HFFc6 (cell line): ENCODE measurements around the gene NRSN1. TPM values are rescaled to one million over a fixed set of nuclear protein-coding genes. Genes with fewer than 3 reads are reported as not detected.

ENCODE experiments used
- DNase-seq: peaks from one replicate; pipeline ENCODE4 v3.0.0-alpha.2; 2018
- H3K27ac Mint-ChIP-seq: 2 replicates; pipeline ENCODE4 v1.8.0; 2020; ENCODE audit warnings: mild to moderate bottlenecking, mixed read lengths
- H3K27me3 Mint-ChIP-seq: 2 replicates; pipeline ENCODE4 v1.8.0; 2021; ENCODE audit warnings: mild to moderate bottlenecking, moderate library complexity, mixed read lengths; ENCODE audit not compliant: insufficient read depth
- H3K36me3 Mint-ChIP-seq: 2 replicates; pipeline ENCODE4 v1.8.0; 2021; ENCODE audit warnings: low read depth, mixed read lengths
- H3K4me1 Mint-ChIP-seq: 2 replicates; pipeline ENCODE4 v1.8.0; 2020; ENCODE audit warnings: low read depth, mixed read lengths
- H3K4me3 Mint-ChIP-seq: 2 replicates; pipeline ENCODE4 v1.8.0; 2020; ENCODE audit warnings: mild to moderate bottlenecking, moderate library complexity, mixed read lengths
- H3K9me3 Mint-ChIP-seq: 2 replicates; pipeline ENCODE4 v1.8.0; 2020; ENCODE audit warnings: mild to moderate bottlenecking, mixed read lengths
- long read RNA-seq: library from polyadenylated mRNA; unstranded; transcript quantifications from one replicate; pipeline ENCODE4 v2.0.0, GENCODE V29; 2019
- total RNA-seq, 6 experiments: library from RNA; stranded (reverse); fragmentation: NEBNext Ultra II Directional; extraction: Animal tissue kit (Norgen Biotek cat#: 25700); gene quantifications; 2 replicates in 1 of 6; 3 replicates in 5 of 6; pipeline ENCODE4 v1.2.3, GENCODE V29; 2021
- TF ChIP-seq, protein P1 (sequence below): fragments of 200-600 bp; sonication (generic); IDR thresholded peaks from 2 replicates; pipeline ENCODE4 v1.5.0; 2021; ENCODE audit warnings: antibody characterized with exemption, mild to moderate bottlenecking

Gene NRSN1, protein sequence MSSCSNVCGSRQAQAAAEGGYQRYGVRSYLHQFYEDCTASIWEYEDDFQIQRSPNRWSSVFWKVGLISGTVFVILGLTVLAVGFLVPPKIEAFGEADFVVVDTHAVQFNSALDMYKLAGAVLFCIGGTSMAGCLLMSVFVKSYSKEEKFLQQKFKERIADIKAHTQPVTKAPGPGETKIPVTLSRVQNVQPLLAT
- not detected for total RNA-seq
- long read RNA-seq, result 0 reads

DNA sequence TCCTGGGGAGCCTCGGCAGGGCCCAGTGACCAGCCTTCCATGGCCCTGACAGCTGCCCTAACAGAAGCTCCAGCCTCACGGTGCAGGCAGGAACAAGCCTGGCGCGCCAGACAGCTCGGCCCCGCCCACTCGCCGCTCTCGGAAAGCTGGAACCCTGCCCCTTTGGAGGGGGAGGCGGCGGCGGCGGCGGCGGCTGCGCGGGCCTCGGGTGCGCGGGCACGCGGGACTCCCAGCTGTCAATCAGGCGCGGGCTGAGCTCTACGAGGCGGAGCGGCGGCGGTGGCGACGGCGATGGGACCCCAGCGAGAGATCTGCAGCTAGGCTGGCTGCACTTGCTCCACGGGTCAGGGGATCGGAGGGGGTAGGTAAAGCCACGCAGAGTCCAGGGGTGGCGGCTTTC lies at the start of gene NRSN1:
Gene NRSN1 (plus strand): TSS at position 236 of the 400 bp plus-strand sequence. CDS start 8,113 bp downstream, outside the sequence.
- Mint-ChIP-seq H3K36me3 (no peaks in the 10 kb centered on the region), H3K4me3 (no peak within 1 kb of the TSS), H3K4me1 (no peaks in the 10 kb centered on the region), H3K27ac (no peak within 1 kb of the TSS), H3K27me3 (no peaks in the 10 kb centered on the region; the same call in 1 of the 2 replicates), H3K9me3 (peaks cover 39% of the 10 kb centered on the region)
- DNase-seq, result no peak
- TF ChIP-seq, protein P1, sequence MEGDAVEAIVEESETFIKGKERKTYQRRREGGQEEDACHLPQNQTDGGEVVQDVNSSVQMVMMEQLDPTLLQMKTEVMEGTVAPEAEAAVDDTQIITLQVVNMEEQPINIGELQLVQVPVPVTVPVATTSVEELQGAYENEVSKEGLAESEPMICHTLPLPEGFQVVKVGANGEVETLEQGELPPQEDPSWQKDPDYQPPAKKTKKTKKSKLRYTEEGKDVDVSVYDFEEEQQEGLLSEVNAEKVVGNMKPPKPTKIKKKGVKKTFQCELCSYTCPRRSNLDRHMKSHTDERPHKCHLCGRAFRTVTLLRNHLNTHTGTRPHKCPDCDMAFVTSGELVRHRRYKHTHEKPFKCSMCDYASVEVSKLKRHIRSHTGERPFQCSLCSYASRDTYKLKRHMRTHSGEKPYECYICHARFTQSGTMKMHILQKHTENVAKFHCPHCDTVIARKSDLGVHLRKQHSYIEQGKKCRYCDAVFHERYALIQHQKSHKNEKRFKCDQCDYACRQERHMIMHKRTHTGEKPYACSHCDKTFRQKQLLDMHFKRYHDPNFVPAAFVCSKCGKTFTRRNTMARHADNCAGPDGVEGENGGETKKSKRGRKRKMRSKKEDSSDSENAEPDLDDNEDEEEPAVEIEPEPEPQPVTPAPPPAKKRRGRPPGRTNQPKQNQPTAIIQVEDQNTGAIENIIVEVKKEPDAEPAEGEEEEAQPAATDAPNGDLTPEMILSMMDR, result no peak

DNA sequence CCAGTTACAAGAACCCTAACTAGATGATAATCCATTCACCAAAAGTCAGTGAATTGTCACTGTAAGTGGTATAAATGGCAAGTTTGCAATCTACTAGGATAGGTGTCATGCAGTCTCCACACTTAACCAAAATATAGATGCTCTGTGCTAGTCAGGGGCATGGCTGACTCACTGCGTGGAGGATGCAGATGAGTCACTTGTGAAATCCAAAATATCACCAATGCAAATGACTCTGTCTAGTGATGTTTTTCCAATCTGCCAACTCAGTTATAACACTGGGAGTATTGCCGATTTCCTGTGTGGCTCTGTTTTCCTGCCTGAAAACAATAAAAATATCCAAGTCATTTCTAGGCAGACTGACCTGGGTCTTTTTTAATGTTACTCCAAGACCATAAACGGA lies 47.8 kb upstream of the NRSN1 start:
- no peak overlapping the region for H3K4me3 Mint-ChIP-seq
- no peaks in the 10 kb centered on the region for H3K4me1 Mint-ChIP-seq
- TF ChIP-seq, protein P1, result no peak
- DNase-seq, result no peak
- peaks cover 79% of the 10 kb centered on the region for H3K9me3 Mint-ChIP-seq
- H3K27ac Mint-ChIP-seq, result no peak overlapping the region
- no peaks in the 10 kb centered on the region; the same call in 1 of the 2 replicates for H3K27me3 Mint-ChIP-seq
- no peaks in the 10 kb centered on the region; the same call in 1 of the 2 replicates for H3K36me3 Mint-ChIP-seq

DNA sequence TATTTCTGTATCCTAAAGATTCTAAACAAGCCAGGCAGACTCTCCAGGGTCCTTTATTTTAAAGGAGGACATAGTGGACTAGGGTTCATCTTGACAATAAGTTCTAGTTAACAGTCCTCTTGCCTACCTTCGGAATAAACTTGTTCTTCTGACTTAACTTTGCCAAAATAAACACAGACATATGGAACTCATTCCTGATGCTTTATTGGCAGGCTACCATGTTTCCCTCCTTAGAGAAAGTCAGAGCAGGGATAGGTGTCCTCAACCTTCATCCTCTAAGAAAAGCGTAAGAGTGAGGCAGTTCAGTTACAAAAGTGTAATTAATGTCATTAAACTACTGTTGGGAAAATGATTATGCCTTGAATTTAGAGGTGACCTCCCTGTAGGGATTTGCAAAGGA lies 46.9 kb upstream of the NRSN1 start:
- no peak for DNase-seq
- no peaks in the 10 kb centered on the region; the same call in 1 of the 2 replicates for H3K36me3 Mint-ChIP-seq
- TF ChIP-seq, protein P1, result no peak
- no peaks in the 10 kb centered on the region for H3K4me1 Mint-ChIP-seq
- no peak overlapping the region for H3K27ac Mint-ChIP-seq
- no peaks in the 10 kb centered on the region; the same call in 1 of the 2 replicates for H3K27me3 Mint-ChIP-seq
- H3K9me3 Mint-ChIP-seq, result peaks cover 76% of the 10 kb centered on the region
- no peak overlapping the region for H3K4me3 Mint-ChIP-seq

DNA sequence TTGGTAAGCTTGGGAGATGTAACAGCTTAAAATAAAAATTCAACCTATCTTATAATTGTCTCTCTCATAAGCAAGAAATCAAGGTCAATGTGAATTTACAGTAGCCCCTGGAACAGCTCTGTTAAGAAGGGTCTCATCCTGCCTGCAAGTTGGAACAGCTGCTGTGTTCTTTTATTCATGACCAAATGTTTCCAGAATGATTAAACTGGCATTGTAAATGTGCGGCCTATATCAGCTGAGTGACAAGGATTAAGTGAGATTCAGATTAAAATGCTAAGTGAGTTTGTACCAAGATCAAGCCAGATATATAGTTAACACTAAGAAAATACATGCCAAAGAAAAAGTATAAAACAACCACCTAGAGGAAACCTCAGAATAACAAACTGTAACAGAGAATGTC lies 45.3 kb upstream of the NRSN1 start:
- Mint-ChIP-seq H3K36me3 (no peaks in the 10 kb centered on the region; the same call in 1 of the 2 replicates), H3K27ac (no peak overlapping the region), H3K4me1 (no peaks in the 10 kb centered on the region), H3K27me3 (no peaks in the 10 kb centered on the region; the same call in 1 of the 2 replicates), H3K4me3 (no peak overlapping the region), H3K9me3 (peaks cover 63% of the 10 kb centered on the region)
- TF ChIP-seq, protein P1, result no peak
- DNase-seq, result no peak

DNA sequence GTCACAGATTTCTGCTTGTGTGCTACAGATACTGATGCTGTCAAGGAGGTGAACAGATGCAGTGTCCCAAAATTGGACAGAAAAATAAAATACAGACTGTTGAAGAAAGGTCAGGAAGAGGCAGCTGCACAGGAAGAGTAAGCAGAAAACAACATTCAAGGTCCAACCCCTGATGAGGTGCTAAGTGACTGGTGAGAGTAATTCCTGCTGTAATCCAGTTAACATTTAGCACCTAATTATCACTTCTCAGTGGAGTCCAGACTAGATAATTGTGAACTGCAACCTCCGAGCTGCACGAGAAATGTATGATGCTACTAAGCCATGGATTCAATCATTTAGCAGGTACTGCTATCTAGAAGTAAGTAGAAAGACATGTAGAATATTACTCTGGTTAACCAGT lies 36.3 kb upstream of the NRSN1 start:
- no peak for DNase-seq
- Mint-ChIP-seq H3K9me3 (peaks cover 34% of the 10 kb centered on the region), H3K27ac (no peak overlapping the region), H3K4me1 (no peaks in the 10 kb centered on the region), H3K27me3 (no peaks in the 10 kb centered on the region; the same call in 1 of the 2 replicates), H3K4me3 (no peak overlapping the region), H3K36me3 (peaks cover 4% of the 10 kb centered on the region; the same call in 1 of the 2 replicates)
- TF ChIP-seq, protein P1, result no peak
